NT2/D1 (cell line): ENCODE measurements around the gene ALDH18A1.

Experiments used
- YY1 ChIP-seq: IDR thresholded peaks from 2 replicates; pipeline ENCODE4 v1.6.1; 2011; ENCODE audit not compliant: insufficient read length, insufficient read depth
- ZNF274 ChIP-seq: IDR thresholded peaks from 2 replicates; pipeline ENCODE4 v1.6.1; 2011; ENCODE audit warnings: mild to moderate bottlenecking, low read depth, low read length

DNA sequence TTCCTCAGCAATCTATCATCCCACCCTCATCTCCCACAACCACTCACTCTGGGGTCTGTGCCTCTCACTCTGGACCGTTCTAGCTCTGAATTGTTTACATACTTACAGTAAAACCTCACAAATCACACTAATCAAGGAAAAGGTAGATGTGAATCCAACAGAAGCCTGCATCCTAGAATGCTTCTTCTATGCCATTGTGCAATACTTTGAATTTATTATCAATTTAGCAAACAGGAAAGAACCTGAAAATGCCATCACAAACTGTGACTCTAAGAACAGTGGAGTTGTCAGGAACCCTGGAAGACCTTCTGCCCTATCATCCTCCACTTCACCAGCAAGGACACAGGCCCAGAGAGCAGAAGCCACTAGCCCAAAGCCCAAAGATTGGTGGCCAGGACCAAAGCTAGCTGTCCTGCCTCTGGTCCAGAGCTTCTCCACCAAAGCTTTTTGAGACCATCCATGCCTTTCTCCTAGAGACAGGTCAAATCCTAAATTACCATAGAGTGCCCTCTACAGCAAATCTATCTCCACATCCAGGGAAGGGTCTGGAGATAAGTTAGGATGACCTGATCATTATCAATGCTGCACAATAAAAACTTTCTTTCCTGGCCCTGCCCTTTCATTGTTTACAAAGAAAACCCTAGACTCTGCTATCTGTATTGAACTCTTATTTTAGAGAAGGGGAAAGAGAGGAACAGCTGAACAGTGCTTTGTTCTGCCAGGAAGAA is 97.8 kb downstream of the ALDH18A1 start:
- TF ChIP-seq YY1 (no peak), ZNF274 (no peak)
